Ovary (tissue), 3 donors: ENCODE results near the gene RGS3.

Source experiments
- CTCF ChIP-seq, 3 donors: fragments of 450-650 bp in 2 of 3; fragments of 200-600 bp in 1 of 3; IDR thresholded peaks; one replicate each; pipeline versions ENCODE4 v1.5.1 to v1.8.0; 2016 to 2022; ENCODE audit warnings: antibody characterized with exemption in 3 of 3, mild to moderate bottlenecking in 1 of 3
- EP300 ChIP-seq: sonication (generic); formaldehyde crosslinking; IDR thresholded peaks from one replicate; pipeline ENCODE4 v1.6.1; 2017; ENCODE audit warnings: antibody characterized with exemption
- POLR2A ChIP-seq: fragments of 450-650 bp; IDR thresholded peaks from one replicate; pipeline ENCODE4 v1.6.1; 2017; ENCODE audit warnings: antibody characterized with exemption, mild to moderate bottlenecking, moderate library complexity
- donor health status: DM: no; HTN: no; CAD: no.

GRCh38 chr9:113540466-113540865, 76.9 kb downstream of the RGS3 start:
- TF ChIP-seq CTCF (IDR thresholded peaks at IDR 0.05) = no peak
- no peak for TF ChIP-seq POLR2A
- TF ChIP-seq EP300 = no peak
